OCI-LY1 (cell line): ENCODE results near the gene PAPOLB.

ENCODE experiments used
- H2AFZ ChIP-seq: fragments of 200-600 bp; sonication (generic), shearing (Covaris generic); 2 replicates; pipeline ENCODE4 v1.6.0; 2014; ENCODE audit warnings: antibody characterized with exemption, mild to moderate bottlenecking, low read length
- H3F3A ChIP-seq: fragments of 200-600 bp; sonication (generic), shearing (Covaris generic); 2 replicates; pipeline ENCODE4 v1.6.0; 2014; ENCODE audit warnings: mild to moderate bottlenecking, antibody characterized with exemption, low read length, moderate library complexity; ENCODE audit not compliant: insufficient read depth
- H3K27ac ChIP-seq: fragments of 200-600 bp; sonication (generic); 2 replicates; pipeline ENCODE4 v1.5.1; 2014; ENCODE audit warnings: low read length, mixed run types, mild to moderate bottlenecking, low read depth; ENCODE audit not compliant: poor library complexity, severe bottlenecking
- H3K27me3 ChIP-seq: fragments of 200-600 bp; sonication (generic); 2 replicates; pipeline ENCODE4 v1.6.0; 2014; ENCODE audit warnings: antibody characterized with exemption, mild to moderate bottlenecking, low read length, moderate library complexity; ENCODE audit not compliant: insufficient read depth
- H3K36me3 ChIP-seq: fragments of 200-600 bp; sonication (generic); 2 replicates; pipeline ENCODE4 v1.6.1; 2014; ENCODE audit warnings: mild to moderate bottlenecking, antibody characterized with exemption, low read length, moderate library complexity, mixed read lengths; ENCODE audit not compliant: insufficient read depth
- H3K4me1 ChIP-seq: fragments of 200-600 bp; sonication (generic); 2 replicates; pipeline ENCODE4 v1.5.1; 2014; ENCODE audit warnings: mild to moderate bottlenecking, low read length, moderate library complexity; ENCODE audit not compliant: insufficient read depth, severe bottlenecking
- H3K4me2 ChIP-seq: fragments of 200-600 bp; sonication (generic), shearing (Covaris generic); 2 replicates; pipeline ENCODE4 v1.6.1; 2014; ENCODE audit warnings: low read length
- H3K4me3 ChIP-seq: fragments of 200-600 bp; sonication (generic); 2 replicates; pipeline ENCODE4 v1.5.1; 2014; ENCODE audit warnings: low read length, low read depth, mild to moderate bottlenecking, mixed read lengths; ENCODE audit not compliant: poor library complexity, severe bottlenecking
- H3K79me2 ChIP-seq: fragments of 200-600 bp; shearing (Covaris generic); 2 replicates; pipeline ENCODE4 v1.6.1; 2016; ENCODE audit warnings: mixed run types, low read length, mixed read lengths; ENCODE audit not compliant: insufficient read depth
- H3K9ac ChIP-seq: fragments of 200-600 bp; sonication (generic), shearing (Covaris generic); 2 replicates; pipeline ENCODE4 v1.6.1; 2014; ENCODE audit warnings: mild to moderate bottlenecking, low read length, mixed read lengths
- H3K9me2 ChIP-seq: fragments of 200-600 bp; sonication (generic), shearing (Covaris generic); 2 replicates; pipeline ENCODE4 v1.6.1; 2014; ENCODE audit warnings: low read depth, mild to moderate bottlenecking, low read length, mixed read lengths
- H3K9me3 ChIP-seq: fragments of 200-600 bp; shearing (Covaris generic); 2 replicates; pipeline ENCODE4 v1.6.1; 2014; ENCODE audit warnings: low read length, mixed read lengths
- H4K20me1 ChIP-seq: fragments of 200-600 bp; sonication (generic), shearing (Covaris generic); 2 replicates; pipeline ENCODE4 v1.6.0; 2016; ENCODE audit warnings: mild to moderate bottlenecking, low read length; ENCODE audit not compliant: insufficient read depth
- CTCF ChIP-seq: fragments of 200-600 bp; sonication (generic), shearing (Covaris generic); IDR thresholded peaks from 2 replicates; pipeline ENCODE4 v1.5.1; 2017; ENCODE audit warnings: mild to moderate bottlenecking, antibody characterized with exemption, low read length, moderate library complexity, mixed read lengths
- EZH2 ChIP-seq: fragments of 200-600 bp; sonication (generic), shearing (Covaris generic); IDR thresholded peaks from 2 replicates; pipeline ENCODE4 v1.8.0; 2017; ENCODE audit warnings: borderline replicate concordance, mixed run types, mild to moderate bottlenecking, antibody characterized with exemption, low read length, moderate library complexity, mixed read lengths

Gene PAPOLB

GRCh38 chr7:4838626-4839334, 23.1 kb downstream of the PAPOLB start:
- H3K27me3 ChIP-seq, result peaks cover 11% of the 10 kb centered on the region; the same call in 1 of the 2 replicates
- H3K9me2 ChIP-seq, result no peaks in the 10 kb centered on the region
- no peaks in the 10 kb centered on the region for H4K20me1 ChIP-seq
- no peaks in the 10 kb centered on the region for H3K79me2 ChIP-seq
- no peak overlapping the region for H3K4me2 ChIP-seq
- TF ChIP-seq CTCF (no peak), EZH2 (no peak)
- H3K27ac ChIP-seq, result no peak overlapping the region
- peaks cover 9% of the 10 kb centered on the region for H3K4me1 ChIP-seq
- no peak overlapping the region for H3K9ac ChIP-seq
- no peak overlapping the region for H2AFZ ChIP-seq
- H3K4me3 ChIP-seq, result no peak overlapping the region
- no peaks in the 10 kb centered on the region for H3K36me3 ChIP-seq
- no peaks in the 10 kb centered on the region for H3F3A ChIP-seq
- no peaks in the 10 kb centered on the region for H3K9me3 ChIP-seq

- no peak overlapping the region for H3K27ac ChIP-seq
- no peak overlapping the region for H2AFZ ChIP-seq
- no peak overlapping the region for H3K9ac ChIP-seq
- no peak for TF ChIP-seq CTCF
- TF ChIP-seq EZH2, result no peak
- no peaks in the 10 kb centered on the region for H3K79me2 ChIP-seq
- no peak overlapping the region for H3K4me2 ChIP-seq
- no peaks in the 10 kb centered on the region for H3F3A ChIP-seq
- peaks cover 9% of the 10 kb centered on the region for H3K4me1 ChIP-seq
- no peaks in the 10 kb centered on the region for H3K36me3 ChIP-seq
- no peak overlapping the region for H3K4me3 ChIP-seq
- peaks cover 11% of the 10 kb centered on the region; the same call in 1 of the 2 replicates for H3K27me3 ChIP-seq
- no peaks in the 10 kb centered on the region for H3K9me3 ChIP-seq
- H4K20me1 ChIP-seq, result no peaks in the 10 kb centered on the region
- H3K9me2 ChIP-seq, result no peaks in the 10 kb centered on the region
Measured at GRCh38 chr7:4837803-4838625, 23.8 kb downstream of the PAPOLB start.

- Histone ChIP-seq H3K9ac (no peak overlapping the region), H3K79me2 (no peaks in the 10 kb centered on the region), H3F3A (no peaks in the 10 kb centered on the region), H3K27ac (no peak overlapping the region), H3K4me3 (no peak overlapping the region), H2AFZ (no peak overlapping the region), H3K4me2 (no peak overlapping the region), H3K4me1 (peaks cover 9% of the 10 kb centered on the region), H3K36me3 (no peaks in the 10 kb centered on the region), H3K9me2 (no peaks in the 10 kb centered on the region), H4K20me1 (no peaks in the 10 kb centered on the region), H3K27me3 (peaks cover 11% of the 10 kb centered on the region; the same call in 1 of the 2 replicates), H3K9me3 (no peaks in the 10 kb centered on the region)
- TF ChIP-seq EZH2, result no peak
- no peak for TF ChIP-seq CTCF
Measured at GRCh38 chr7:4837041-4837802, 24.6 kb downstream of the PAPOLB start.
